Head of caudate nucleus (tissue), 42 donors: Measurements from ENCODE around the gene KLK3.

Experiments used
- DNase-seq, 42 donors: peaks; one replicate each; pipeline versions ENCODE4 v3.0.0 to v3.0.0-alpha.2; 2020 to 2021; ENCODE audit warnings: mixed read lengths in 7 of 42
- intact Hi-C: fragments of 100-400 bp; cut with DNase I; formaldehyde crosslinking; loops from one replicate; pipeline ENCODE4 v1.15.0; 2022

Gene KLK3

DNA sequence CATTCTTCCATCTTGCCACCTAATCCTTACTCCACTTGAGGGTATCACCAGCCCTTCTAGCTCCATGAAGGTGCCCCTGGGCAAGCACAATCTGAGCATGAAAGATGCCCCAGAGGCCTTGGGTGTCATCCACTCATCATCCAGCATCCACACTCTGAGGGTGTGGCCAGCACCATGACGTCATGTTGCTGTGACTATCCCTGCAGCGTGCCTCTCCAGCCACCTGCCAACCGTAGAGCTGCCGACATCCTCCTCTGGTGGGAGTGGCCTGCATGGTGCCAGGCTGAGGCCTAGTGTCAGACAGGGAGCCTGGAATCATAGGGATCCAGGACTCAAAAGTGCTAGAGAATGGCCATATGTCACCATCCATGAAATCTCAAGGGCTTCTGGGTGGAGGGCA, 3.1 kb upstream of the KLK3 start:
- no peak for DNase-seq
- intact Hi-C loops: no loop called here

DNA sequence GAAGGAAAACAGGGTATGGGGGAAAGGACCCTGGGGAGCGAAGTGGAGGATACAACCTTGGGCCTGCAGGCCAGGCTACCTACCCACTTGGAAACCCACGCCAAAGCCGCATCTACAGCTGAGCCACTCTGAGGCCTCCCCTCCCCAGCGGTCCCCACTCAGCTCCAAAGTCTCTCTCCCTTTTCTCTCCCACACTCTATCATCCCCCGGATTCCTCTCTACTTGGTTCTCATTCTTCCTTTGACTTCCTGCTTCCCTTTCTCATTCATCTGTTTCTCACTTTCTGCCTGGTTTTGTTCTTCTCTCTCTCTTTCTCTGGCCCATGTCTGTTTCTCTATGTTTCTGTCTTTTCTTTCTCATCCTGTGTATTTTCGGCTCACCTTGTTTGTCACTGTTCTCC, 2.7 kb downstream of the KLK3 start:
- intact Hi-C loops: no loop called here

DNA sequence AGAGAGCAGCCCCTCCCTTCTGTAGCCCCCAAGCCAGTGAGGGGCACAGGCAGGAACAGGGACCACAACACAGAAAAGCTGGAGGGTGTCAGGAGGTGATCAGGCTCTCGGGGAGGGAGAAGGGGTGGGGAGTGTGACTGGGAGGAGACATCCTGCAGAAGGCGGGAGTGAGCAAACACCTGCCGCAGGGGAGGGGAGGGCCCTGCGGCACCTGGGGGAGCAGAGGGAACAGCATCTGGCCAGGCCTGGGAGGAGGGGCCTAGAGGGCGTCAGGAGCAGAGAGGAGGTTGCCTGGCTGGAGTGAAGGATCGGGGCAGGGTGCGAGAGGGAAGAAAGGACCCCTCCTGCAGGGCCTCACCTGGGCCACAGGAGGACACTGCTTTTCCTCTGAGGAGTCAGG, 4.2 kb downstream of the KLK3 start:
- intact Hi-C loops: no loop called here
- DNase-seq: no peak

More for the DNA sequence above, 2.7 kb downstream of the KLK3 start:
- no peak for DNase-seq

DNA sequence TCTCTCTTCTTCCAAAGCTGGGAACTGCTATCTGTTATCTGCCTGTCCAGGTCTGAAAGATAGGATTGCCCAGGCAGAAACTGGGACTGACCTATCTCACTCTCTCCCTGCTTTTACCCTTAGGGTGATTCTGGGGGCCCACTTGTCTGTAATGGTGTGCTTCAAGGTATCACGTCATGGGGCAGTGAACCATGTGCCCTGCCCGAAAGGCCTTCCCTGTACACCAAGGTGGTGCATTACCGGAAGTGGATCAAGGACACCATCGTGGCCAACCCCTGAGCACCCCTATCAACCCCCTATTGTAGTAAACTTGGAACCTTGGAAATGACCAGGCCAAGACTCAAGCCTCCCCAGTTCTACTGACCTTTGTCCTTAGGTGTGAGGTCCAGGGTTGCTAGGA, 5.1 kb downstream of the KLK3 start:
- intact Hi-C loops: no loop called here
- DNase-seq: no peak

DNA sequence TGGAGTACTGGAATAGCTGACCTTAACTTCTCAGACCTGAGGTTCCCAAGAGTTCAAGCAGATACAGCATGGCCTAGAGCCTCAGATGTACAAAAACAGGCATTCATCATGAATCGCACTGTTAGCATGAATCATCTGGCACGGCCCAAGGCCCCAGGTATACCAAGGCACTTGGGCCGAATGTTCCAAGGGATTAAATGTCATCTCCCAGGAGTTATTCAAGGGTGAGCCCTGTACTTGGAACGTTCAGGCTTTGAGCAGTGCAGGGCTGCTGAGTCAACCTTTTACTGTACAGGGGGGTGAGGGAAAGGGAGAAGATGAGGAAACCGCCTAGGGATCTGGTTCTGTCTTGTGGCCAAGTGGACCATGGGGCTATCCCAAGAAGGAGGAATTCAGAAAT, 6.3 kb downstream of the KLK3 start:
- intact Hi-C loops: no loop called here

DNA sequence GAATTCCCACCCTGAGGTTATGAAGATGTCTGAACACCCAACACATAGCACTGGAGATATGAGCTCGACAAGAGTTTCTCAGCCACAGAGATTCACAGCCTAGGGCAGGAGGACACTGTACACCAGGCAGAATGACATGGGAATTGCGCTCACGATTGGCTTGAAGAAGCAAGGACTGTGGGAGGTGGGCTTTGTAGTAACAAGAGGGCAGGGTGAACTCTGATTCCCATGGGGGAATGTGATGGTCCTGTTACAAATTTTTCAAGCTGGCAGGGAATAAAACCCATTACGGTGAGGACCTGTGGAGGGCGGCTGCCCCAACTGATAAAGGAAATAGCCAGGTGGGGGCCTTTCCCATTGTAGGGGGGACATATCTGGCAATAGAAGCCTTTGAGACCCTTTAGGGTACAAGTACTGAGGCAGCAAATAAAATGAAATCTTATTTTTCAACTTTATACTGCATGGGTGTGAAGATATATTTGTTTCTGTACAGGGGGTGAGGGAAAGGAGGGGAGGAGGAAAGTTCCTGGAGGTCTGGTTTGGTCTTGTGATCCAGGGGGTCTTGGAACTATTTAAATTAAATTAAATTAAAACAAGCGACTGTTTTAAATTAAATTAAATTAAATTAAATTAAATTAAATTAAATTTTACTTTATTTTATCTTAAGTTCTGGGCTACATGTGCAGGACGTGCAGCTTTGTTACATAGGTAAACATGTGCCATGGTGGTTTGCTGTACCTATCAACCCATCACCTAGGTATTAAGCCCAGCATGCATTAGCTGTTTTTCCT, 7.0 kb downstream of the KLK3 start:
- DNase-seq: no peak
- intact Hi-C loops: no loop called here

More for the DNA sequence above, 6.3 kb downstream of the KLK3 start:
- no peak for DNase-seq

DNA sequence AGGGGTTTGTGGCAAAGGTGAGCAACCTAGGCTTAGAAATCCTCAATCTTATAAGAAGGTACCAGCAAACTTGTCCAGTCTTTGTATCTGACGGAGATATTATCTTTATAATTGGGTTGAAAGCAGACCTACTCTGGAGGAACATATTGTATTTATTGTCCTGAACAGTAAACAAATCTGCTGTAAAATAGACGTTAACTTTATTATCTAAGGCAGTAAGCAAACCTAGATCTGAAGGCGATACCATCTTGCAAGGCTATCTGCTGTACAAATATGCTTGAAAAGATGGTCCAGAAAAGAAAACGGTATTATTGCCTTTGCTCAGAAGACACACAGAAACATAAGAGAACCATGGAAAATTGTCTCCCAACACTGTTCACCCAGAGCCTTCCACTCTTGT, 14.8 kb downstream of the KLK3 start:
- DNase-seq: no peak
- intact Hi-C loops: no loop called here

DNA sequence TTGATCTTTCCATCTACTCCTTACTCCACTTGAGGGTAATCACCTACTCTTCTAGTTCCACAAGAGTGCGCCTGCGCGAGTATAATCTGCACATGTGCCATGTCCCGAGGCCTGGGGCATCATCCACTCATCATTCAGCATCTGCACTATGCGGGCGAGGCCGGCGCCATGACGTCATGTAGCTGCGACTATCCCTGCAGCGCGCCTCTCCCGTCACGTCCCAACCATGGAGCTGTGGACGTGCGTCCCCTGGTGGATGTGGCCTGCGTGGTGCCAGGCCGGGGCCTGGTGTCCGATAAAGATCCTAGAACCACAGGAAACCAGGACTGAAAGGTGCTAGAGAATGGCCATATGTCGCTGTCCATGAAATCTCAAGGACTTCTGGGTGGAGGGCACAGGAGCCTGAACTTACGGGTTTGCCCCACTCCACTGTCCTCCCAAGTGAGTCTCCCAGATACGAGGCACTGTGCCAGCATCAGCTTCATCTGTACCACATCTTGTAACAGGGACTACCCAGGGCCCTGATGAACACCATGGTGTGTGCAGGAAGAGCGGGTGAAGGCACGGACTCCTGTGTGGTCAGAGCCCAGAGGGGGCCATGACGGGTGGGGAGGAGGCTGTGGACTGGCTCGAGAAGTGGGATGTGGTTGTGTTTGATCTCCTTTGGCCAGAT, 15.8 kb downstream of the KLK3 start:
- no peak for DNase-seq
- intact Hi-C loops: no loop called here

DNA sequence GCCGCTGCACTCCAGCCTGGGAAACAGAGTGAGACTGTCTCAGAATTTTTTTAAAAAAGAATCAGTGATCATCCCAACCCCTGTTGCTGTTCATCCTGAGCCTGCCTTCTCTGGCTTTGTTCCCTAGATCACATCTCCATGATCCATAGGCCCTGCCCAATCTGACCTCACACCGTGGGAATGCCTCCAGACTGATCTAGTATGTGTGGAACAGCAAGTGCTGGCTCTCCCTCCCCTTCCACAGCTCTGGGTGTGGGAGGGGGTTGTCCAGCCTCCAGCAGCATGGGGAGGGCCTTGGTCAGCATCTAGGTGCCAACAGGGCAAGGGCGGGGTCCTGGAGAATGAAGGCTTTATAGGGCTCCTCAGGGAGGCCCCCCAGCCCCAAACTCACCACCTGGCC, 18.3 kb downstream of the KLK3 start, which contains the start of gene KLK2:
TSS of gene KLK2 (plus strand) at position 384 of the 400 bp plus-strand sequence. CDS start 35 bp downstream, outside the sequence.
- intact Hi-C loops: no loop called here

DNA sequence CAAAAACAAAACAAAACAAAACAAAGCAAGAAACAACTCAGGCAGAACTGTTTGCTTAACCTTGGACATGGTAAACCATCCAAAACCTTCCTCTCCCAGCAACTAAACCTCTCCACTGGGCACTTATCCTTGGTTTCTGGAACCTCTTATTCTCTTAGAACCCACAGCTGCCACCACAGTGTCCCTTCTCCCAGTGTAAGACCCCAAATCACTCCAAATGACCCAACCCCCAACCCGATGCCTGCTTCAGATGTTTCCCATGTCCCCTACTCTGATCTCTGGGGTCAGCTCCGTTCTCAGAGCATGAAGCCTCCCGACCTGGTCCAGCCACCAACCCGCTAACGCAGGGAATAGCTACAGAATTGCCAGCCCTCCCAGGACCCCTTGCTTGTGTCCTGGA, 19.5 kb downstream of the KLK3 start:
- intact Hi-C loops: no loop called here
- no peak for DNase-seq

More for the DNA sequence above, 18.3 kb downstream of the KLK3 start, which contains the start of gene KLK2:
- no peak for DNase-seq

DNA sequence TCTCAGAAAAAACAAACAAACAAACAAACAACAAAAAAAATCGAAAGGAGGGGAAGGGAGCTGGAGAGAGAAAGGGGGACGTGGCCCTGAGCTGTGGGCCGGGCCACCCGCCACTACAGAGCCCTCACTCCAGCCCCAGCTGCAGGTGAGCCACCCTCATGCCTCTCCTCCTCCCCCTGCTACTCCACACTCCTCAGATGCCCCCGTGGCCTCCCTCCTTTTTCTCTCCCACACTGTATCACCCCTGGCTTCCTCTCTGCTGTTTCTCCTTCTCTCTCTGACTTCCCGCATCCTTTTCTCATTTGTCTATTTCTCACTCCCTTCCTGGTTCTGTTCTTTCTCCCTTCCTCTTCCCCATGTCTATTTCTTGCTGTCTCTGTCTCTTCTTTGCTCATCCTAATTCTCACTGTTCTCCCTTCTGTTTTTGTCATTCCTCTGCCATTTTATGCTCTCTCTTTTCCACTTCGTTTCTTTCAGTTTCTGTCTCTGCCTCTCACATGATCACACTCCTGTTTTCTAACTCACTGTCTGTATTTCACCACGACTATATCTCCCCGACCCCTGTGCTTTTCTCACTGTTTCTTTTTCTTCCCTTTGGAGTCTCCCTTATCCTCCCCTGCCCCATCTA, 21.2 kb downstream of the KLK3 start:
- intact Hi-C loops: no loop called here
- DNase-seq: no peak

DNA sequence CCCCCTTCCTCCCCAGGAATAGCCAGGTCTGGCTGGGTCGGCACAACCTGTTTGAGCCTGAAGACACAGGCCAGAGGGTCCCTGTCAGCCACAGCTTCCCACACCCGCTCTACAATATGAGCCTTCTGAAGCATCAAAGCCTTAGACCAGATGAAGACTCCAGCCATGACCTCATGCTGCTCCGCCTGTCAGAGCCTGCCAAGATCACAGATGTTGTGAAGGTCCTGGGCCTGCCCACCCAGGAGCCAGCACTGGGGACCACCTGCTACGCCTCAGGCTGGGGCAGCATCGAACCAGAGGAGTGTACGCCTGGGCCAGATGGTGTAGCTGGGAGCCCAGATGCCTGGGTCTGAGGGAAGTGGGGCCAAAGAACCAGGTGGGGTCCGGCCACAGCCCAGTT, 21.7 kb downstream of the KLK3 start:
- intact Hi-C loops: no loop called here
- no peak for DNase-seq

DNA sequence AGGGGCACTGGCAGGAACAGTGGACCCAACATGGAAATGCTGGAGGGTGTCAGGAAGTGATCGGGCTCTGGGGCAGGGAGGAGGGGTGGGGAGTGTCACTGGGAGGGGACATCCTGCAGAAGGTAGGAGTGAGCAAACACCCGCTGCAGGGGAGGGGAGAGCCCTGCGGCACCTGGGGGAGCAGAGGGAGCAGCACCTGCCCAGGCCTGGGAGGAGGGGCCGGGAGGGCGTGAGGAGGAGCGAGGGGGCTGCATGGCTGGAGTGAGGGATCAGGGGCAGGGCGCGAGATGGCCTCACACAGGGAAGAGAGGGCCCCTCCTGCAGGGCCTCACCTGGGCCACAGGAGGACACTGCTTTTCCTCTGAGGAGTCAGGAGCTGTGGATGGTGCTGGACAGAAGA, 22.6 kb downstream of the KLK3 start:
- intact Hi-C loops: no loop called here
- DNase-seq: no peak

DNA sequence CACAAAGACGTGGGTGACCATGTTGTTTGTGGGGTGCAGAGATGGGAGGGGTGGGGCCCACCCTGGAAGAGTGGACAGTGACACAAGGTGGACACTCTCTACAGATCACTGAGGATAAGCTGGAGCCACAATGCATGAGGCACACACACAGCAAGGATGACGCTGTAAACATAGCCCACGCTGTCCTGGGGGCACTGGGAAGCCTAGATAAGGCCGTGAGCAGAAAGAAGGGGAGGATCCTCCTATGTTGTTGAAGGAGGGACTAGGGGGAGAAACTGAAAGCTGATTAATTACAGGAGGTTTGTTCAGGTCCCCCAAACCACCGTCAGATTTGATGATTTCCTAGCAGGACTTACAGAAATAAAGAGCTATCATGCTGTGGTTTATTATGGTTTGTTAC, 24.1 kb downstream of the KLK3 start:
- no peak for DNase-seq
- intact Hi-C loops: no loop called here

DNA sequence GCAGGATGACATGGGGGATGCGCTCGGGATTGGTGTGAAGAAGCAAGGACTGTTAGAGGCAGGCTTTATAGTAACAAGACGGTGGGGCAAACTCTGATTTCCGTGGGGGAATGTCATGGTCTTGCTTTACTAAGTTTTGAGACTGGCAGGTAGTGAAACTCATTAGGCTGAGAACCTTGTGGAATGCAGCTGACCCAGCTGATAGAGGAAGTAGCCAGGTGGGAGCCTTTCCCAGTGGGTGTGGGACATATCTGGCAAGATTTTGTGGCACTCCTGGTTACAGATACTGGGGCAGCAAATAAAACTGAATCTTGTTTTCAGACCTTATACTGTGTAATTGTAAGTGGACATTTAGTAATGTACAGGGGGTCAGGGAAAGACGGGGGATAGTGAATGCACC, 25.5 kb downstream of the KLK3 start:
- intact Hi-C loops: no loop called here
- no peak for DNase-seq

DNA sequence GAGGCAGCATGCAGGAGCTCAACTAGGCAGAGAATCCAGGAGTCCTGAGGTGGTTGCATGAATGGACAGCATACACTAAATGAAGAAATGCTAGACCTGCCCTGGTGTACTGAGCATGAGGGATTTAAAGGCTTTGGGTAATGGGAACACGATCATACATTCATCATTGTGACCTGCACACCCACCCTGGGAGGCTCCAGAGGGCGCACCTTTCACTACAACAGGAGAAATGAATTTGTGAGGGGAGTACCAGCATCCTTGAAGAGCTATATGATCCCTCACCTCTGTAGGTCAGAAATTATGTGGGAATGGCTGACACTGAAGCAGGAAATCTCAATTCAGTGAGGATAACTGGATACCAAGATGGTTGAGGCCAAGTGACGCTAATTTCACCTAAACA, 27.5 kb downstream of the KLK3 start:
- no peak for DNase-seq
- intact Hi-C loops: no loop called here

DNA sequence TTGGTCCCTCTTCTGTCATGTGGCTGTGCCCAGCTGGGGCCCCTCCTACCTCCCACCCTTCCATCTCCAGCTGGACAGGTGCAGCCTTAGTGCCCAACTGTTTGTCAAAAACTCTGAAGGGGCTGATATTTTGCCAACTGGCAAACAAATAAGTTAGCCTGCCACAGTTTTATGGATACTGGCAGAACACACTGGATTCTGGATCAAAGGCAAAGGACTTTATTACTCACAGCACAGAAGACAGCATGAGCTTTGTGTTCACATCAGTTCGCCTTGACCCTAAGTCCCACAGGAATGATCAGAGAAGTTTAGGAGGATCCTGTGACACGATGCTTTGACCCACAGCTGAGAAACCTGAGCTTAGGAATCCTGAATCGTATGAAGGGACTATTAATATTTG, 34.9 kb downstream of the KLK3 start:
- DNase-seq: no peak
- intact Hi-C loops: no loop called here

DNA sequence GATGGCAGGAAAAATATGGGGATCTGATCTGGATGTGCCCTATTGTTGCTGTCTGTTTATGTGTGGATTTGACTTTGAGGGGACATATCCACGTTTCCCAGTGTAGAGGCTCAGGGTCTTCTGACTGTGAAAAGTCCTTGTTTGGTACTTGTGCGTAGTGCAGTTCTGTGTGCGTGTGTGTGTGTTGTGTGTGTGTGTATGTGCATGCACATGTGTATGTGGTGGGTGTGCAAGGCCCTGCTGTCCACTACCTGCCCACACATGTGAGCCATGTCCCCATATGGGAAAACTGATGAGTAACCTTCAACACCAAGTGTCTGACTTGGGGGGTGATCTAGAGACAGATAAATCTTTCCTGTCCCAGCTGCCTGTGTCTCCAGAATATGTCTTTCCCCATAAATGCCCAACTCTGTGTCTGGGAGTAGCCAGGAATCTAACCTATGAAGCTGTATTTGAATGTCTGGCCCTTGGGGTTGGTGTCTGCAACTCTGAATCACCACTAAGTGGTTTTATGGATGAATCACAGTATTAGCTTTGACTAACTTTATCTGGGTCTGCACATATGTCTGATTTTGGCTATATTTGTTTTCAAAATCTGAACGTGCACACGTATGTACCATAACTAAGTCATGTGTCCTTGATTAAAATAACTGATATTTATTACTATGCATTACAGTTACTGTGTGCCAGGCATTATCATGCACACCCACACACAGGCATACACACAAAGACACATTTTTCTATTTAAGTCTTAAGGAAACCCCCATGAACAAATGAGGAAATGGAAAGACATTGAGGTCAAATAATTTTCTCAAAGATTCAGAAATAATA, 35.9 kb downstream of the KLK3 start:
- intact Hi-C loops: no loop called here
- DNase-seq: no peak

DNA sequence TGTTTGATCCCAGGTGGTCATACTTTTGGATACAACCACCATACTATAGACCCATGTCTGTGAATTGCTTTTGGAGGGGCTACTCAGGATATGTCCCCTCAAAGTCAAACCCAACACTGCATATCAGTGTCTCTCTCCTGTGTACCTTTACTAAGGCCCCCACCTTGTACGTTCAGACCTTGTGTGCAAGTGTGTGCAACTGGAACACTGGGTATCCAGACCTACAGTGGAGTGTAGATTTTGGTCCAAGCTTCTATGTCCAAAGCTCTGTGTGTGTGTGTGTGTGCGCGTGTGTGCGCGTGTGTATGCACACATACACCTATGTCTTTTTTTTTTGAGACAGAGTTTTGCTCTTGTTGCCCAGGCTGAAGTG, 36.5 kb downstream of the KLK3 start:
- intact Hi-C loops: no loop called here
- no peak for DNase-seq
